HFFc6 (cell line): ENCODE data around the gene SLC26A4. TPM values are rescaled to one million over a fixed set of nuclear protein-coding genes. Genes with fewer than 3 reads are reported as not detected.

ENCODE experiments used
- DNase-seq: peaks from one replicate; pipeline ENCODE4 v3.0.0-alpha.2; 2018
- H3K27ac Mint-ChIP-seq: 2 replicates; pipeline ENCODE4 v1.8.0; 2020; ENCODE audit warnings: mild to moderate bottlenecking, mixed read lengths
- H3K27me3 Mint-ChIP-seq: 2 replicates; pipeline ENCODE4 v1.8.0; 2021; ENCODE audit warnings: mild to moderate bottlenecking, moderate library complexity, mixed read lengths; ENCODE audit not compliant: insufficient read depth
- H3K36me3 Mint-ChIP-seq: 2 replicates; pipeline ENCODE4 v1.8.0; 2021; ENCODE audit warnings: low read depth, mixed read lengths
- H3K4me1 Mint-ChIP-seq: 2 replicates; pipeline ENCODE4 v1.8.0; 2020; ENCODE audit warnings: low read depth, mixed read lengths
- H3K4me3 Mint-ChIP-seq: 2 replicates; pipeline ENCODE4 v1.8.0; 2020; ENCODE audit warnings: mild to moderate bottlenecking, moderate library complexity, mixed read lengths
- H3K9me3 Mint-ChIP-seq: 2 replicates; pipeline ENCODE4 v1.8.0; 2020; ENCODE audit warnings: mild to moderate bottlenecking, mixed read lengths
- total RNA-seq, 6 experiments: library from RNA; stranded (reverse); fragmentation: NEBNext Ultra II Directional; extraction: Animal tissue kit (Norgen Biotek cat#: 25700); gene quantifications; 2 replicates in 1 of 6; 3 replicates in 5 of 6; pipeline ENCODE4 v1.2.3, GENCODE V29; 2021
- TF ChIP-seq, protein P1 (sequence below): fragments of 200-600 bp; sonication (generic); IDR thresholded peaks from 2 replicates; pipeline ENCODE4 v1.5.0; 2021; ENCODE audit warnings: antibody characterized with exemption, mild to moderate bottlenecking

Gene SLC26A4
- total RNA-seq, 6 experiments from 2014 or later: 0.18 to 0.63 (median 0.21) TPM; not detected in 1

DNA sequence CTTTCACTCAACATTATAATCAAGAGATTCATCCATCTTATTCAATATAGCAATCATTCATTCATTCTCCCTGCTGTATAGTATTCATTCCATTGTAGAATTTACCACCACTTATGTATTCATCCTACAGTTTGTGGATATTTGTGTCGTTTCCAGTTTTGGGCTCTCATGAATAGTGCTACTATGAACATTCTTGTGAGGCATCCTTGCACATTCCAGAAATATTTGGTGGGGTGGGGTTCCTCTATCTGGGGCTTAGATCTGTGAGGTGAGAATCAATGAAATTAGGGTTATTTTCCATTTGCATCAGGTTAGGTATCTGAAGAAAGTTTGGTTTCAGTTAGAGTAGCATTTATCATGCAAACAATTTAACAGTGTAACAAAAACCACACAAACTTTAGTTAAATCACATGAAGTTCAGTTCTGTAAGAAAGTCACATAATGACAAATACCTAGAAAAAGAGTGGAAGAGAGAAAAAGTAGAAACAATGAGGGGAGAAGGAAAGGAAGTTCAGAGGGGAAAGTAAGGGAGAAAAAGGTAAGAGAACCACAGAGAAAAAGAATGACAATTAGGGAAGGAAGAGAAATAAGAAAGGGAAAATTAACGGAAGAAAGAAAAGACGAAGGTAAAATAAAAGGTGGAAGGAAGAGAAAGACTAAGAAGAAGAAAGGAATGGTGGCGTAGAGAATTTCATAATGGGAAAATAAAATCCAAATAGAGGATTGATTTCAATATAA is 58.0 kb downstream of the SLC26A4 start:
- Mint-ChIP-seq H3K4me3 (no peak overlapping the region), H3K27ac (no peak overlapping the region), H3K4me1 (peaks cover 28% of the 10 kb centered on the region), H3K36me3 (no peaks in the 10 kb centered on the region), H3K27me3 (no peaks in the 10 kb centered on the region), H3K9me3 (no peaks in the 10 kb centered on the region)
- TF ChIP-seq, protein P1, sequence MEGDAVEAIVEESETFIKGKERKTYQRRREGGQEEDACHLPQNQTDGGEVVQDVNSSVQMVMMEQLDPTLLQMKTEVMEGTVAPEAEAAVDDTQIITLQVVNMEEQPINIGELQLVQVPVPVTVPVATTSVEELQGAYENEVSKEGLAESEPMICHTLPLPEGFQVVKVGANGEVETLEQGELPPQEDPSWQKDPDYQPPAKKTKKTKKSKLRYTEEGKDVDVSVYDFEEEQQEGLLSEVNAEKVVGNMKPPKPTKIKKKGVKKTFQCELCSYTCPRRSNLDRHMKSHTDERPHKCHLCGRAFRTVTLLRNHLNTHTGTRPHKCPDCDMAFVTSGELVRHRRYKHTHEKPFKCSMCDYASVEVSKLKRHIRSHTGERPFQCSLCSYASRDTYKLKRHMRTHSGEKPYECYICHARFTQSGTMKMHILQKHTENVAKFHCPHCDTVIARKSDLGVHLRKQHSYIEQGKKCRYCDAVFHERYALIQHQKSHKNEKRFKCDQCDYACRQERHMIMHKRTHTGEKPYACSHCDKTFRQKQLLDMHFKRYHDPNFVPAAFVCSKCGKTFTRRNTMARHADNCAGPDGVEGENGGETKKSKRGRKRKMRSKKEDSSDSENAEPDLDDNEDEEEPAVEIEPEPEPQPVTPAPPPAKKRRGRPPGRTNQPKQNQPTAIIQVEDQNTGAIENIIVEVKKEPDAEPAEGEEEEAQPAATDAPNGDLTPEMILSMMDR: no peak
- no peak for DNase-seq

DNA sequence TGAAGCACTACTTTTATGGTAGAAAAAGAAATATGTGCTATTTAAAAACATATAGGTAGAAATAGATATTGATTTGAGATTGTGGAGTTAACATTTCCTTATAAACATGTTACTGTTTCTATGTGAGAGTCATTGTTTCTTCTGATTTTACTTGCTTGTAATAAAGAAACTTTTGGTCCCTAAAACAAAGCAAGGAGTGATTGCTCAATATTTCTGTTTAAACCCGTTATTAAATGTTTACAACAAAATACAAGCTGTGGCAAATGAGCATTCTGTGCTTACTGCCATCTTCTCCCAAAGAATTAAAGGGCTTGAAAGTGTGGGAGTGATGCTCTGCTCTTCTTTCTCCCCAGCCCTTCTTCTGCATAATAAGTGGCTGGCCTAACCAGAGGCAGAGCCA is 60.7 kb downstream of the SLC26A4 start:
- Mint-ChIP-seq H3K4me1 (peaks cover 25% of the 10 kb centered on the region), H3K27ac (no peak overlapping the region), H3K9me3 (no peaks in the 10 kb centered on the region), H3K27me3 (no peaks in the 10 kb centered on the region), H3K36me3 (no peaks in the 10 kb centered on the region), H3K4me3 (no peak overlapping the region)
- TF ChIP-seq, protein P1: no peak
- no peak for DNase-seq

DNA sequence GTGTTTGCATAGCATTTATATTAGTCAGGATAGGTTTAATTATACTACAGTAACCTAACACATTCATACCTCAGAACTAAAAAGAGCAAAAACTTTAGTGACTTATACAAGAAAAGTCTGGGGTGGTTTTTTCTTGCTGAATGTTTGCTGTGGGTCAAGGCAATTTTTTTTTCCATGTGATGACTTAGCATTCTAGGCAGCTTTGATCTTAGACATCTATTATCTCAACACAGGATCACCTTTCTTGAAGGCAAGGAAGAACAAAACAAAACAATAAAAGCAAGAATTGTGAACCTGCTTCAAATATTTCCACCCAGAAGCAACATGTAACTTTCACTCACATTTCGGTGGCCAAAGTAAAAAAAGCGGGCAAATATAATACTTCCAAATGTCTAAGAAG is 62.6 kb downstream of the SLC26A4 start:
- Mint-ChIP-seq H3K9me3 (no peaks in the 10 kb centered on the region), H3K27me3 (peaks cover 11% of the 10 kb centered on the region; the same call in 1 of the 2 replicates), H3K4me1 (peaks cover 26% of the 10 kb centered on the region), H3K27ac (no peak overlapping the region), H3K4me3 (no peak overlapping the region), H3K36me3 (no peaks in the 10 kb centered on the region)
- DNase-seq: no peak
- TF ChIP-seq, protein P1: no peak

DNA sequence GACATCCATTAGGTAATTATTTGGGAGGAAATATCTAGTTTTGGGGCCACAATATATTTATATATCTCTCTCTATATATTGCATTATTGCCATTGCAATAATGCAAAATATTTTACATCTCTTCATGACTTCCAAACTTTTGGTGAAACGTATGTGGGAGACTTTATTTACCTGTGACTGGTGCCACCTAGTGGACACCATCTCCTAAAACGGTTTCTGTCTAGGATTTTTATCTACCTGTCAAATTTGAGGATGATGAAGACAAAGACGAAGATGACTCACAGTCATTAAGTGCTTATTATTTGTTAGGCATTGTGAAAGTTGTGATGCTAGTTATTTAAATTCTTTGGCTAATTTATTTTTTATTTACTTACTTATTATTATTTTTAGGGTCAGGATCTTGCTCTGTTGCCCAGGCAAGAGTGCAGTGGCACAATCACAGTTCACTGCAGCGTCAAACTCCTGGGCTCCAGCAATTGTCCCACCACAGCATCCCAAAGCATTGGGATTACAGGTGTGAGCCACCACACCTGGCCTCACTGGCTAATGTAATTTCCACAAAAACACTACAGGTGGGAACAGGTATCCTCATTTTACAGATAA is 64.6 kb downstream of the SLC26A4 start:
- no peaks in the 10 kb centered on the region for H3K36me3 Mint-ChIP-seq
- H3K4me1 Mint-ChIP-seq: peaks cover 18% of the 10 kb centered on the region
- no peaks in the 10 kb centered on the region for H3K9me3 Mint-ChIP-seq
- TF ChIP-seq, protein P1: peak; percentile 94
- no peak overlapping the region for H3K4me3 Mint-ChIP-seq
- peaks cover 11% of the 10 kb centered on the region; the same call in 1 of the 2 replicates for H3K27me3 Mint-ChIP-seq
- peak; percentile 38 for DNase-seq
- no peak overlapping the region for H3K27ac Mint-ChIP-seq

DNA sequence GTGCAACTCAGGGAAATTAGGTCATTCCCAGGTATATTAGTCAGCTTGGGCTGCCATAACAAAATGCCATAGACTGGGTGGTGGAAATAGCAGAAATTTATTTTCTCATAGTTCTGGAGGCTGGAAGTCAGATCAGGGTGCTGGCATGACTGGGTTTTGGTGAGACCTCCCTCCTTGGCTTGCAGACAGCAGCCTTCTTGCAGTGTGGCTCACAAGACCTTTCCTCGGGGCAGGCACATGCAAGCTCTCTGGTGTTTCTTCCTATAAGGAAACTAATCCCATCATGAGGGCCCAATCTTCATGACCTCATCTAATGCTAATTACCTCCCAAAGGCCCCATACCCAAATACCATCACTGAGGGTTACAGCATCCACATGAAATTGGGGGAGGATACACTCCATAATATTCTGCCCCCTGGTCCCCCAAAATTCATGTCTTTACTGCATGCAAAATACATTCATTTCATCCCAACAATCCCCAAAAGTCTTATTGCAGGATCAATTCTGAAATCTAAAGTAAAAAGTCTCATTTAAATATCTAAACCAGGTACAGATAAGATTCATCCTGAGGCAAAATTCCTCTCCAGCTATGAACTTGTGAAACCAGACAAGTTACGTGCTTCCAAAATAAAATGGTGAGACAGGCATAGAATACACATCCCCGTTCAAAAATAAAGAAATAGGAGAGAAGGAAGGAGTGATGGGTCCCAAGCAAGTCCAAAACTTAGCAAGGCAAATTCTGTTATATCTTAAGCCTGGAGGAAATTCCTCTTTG is 65.9 kb downstream of the SLC26A4 start:
- peak; percentile 4 for DNase-seq
- H3K9me3 Mint-ChIP-seq: no peaks in the 10 kb centered on the region
- no peak overlapping the region for H3K4me3 Mint-ChIP-seq
- TF ChIP-seq, protein P1: no peak
- peaks cover 11% of the 10 kb centered on the region; the same call in 1 of the 2 replicates for H3K27me3 Mint-ChIP-seq
- H3K4me1 Mint-ChIP-seq: peaks cover 18% of the 10 kb centered on the region
- no peaks in the 10 kb centered on the region for H3K36me3 Mint-ChIP-seq
- H3K27ac Mint-ChIP-seq: no peak overlapping the region
